Measurements from ENCODE around the gene PNKP. TPM values are rescaled to one million over a fixed set of nuclear protein-coding genes. Genes with fewer than 3 reads are reported as not detected.

PNKP gene
- total RNA-seq, 2 experiments from 2014 or later: 64.4 to 65.9 TPM

DNA sequence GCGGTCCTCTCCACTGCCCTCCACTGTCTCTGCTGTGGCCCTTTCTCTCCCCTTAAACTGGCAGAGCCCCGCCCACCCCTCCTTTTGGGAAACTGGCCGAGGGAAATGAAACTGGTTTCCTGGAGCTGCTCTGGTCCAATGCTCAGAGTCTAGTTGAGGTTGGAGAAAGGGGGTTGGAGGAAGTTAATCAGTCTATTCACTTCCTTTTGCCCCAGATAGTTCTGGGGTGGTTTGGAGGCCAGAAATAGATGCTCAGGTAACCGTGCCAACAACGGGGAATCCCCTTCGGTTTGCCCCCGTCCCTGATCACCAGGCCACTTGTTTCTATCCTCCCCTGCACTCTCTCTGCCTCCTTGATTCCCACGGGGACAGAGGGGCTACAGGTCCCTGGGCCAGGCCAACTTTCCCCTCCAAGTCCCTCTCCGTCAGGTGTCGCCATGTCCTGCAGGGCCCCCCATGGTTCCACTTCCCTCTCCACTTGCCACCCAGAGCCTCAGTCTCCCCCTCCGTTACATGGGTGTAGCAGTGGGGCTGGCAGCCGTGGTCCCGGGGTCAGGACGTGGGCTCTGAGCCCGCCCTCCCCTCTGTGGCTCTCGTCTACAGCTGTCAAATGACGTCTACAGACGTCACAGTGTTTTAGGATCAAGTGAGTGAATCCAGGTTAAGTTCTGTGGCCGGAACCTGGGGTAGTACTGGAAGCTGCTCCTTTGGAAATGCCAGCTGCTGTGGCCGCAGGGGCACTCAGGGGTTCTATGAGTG is 29.7 kb upstream of the PNKP start, which contains the start of gene IL4I1:
IL4I1 (minus strand) TSS at position 25 of the 759 bp plus-strand sequence. CDS start 727 bp downstream, outside the sequence.
- CTCF ChIA-PET: interaction anchor here (1.1 kb wide), 1 partner anchor 33 kb away, joined by 3 read pairs; no protein-coding TSS in a partner anchor
- Mint-ChIP-seq H3K27me3 (ENCODE audit: low read depth) (no peaks in the 10 kb centered on the region), H3K4me3 (peak within 1 kb of the TSS; percentile 67), H3K27ac (peak within 1 kb of the TSS; percentile 97), H3K36me3 (ENCODE audit: low read depth) (no peaks in the 10 kb centered on the region), H3K9me3 (no peaks in the 10 kb centered on the region), H3K4me1 (ENCODE audit: low read depth) (peaks cover 31% of the 10 kb centered on the region)
- peak; percentile 85 for DNase-seq
- intact Hi-C loops (cut with micrococcal nuclease): loop anchor here (1.0 to 2.0 kb wide), 8 partner anchors 14 to 257 kb away; partner anchors contain the start of genes AKT1S1, ATF5, NUP62 and RRAS

DNA sequence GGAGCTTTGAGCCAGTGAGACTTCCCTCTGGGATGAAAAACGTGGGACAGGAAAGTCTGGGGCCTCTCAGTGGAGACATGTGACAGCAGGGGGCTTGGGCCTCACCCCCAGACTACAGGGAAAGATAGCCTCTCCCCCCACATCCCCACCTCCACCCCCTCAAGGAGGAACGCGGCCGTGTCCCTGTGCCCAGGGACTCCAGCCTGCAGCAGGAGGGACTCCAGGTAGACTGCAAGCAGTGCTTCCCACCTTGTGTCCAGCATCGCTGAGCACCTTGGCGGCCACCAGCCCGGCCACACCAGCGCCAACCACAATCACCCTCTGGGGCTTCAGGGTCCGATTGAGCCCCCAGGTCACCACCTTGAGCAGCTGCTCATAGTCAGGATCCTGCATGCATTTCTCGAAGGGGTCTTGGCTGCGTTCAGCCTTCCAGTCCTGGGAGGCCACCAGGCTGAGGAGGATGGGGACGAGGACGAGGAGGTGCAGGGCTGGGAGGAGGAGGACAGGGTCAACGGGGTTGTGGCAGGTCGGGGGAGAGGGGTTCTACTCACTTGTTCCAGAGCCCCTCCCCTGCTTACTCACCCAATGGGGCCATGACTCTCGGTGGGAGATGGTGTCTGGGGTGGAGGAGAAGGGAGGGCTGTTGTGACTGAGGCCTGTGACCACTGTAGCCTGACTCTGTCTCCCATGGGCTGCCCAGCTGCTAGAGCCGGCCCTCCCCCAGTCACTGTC is 28.4 kb upstream of the PNKP start:
- Mint-ChIP-seq H3K36me3 (ENCODE audit: low read depth) (no peaks in the 10 kb centered on the region), H3K9me3 (no peaks in the 10 kb centered on the region), H3K4me1 (ENCODE audit: low read depth) (peaks cover 31% of the 10 kb centered on the region), H3K27ac (peak overlapping the region; percentile 97), H3K27me3 (ENCODE audit: low read depth) (no peaks in the 10 kb centered on the region), H3K4me3 (peak overlapping the region; percentile 67)
- intact Hi-C loops (cut with micrococcal nuclease): loop anchor here (2.0 kb wide), 1 partner anchor 27 kb away; no protein-coding TSS in a partner anchor
- no peak for DNase-seq
- CTCF ChIA-PET: interaction anchor here (0.6 kb wide), 1 partner anchor 10 kb away, joined by 3 read pairs; no protein-coding TSS in a partner anchor

DNA sequence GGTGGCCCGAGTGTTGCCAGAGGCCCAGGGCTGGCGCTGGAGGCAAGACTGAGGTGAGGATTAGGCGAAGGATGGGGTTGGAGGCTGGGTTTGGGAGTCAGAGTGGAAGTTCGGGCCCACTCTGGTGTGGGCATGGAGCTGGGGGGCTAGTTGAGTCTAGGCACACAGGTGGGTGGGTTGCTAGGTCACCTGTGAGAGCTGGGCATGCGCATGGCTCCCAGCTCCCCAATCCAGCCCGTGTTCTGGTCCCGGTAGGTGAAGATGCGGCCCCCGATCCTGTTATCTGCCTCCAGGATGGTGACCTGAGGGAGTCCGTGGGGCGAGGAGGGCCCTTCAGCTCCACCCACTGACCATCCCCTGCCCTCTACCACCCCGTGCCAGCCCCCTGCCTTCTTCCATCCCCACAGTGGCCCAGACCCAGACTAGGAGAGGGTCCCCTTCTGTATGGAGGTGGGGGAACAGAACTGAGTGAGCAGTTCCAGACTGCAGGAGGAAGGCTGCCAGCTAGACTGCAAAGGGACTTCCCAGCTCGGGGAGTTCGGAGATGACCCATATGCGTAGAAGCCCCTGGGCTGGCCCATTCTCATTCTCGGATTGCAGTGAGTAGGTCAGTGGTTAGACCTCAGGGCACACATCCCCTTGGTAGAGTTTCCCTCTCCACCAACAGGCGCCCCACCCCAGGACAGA is 27.6 kb upstream of the PNKP start:
- no peaks in the 10 kb centered on the region for H3K9me3 Mint-ChIP-seq
- no peaks in the 10 kb centered on the region for H3K36me3 Mint-ChIP-seq (ENCODE audit: low read depth)
- H3K4me3 Mint-ChIP-seq: peak overlapping the region; percentile 36
- peak; percentile 43 for DNase-seq
- CTCF ChIA-PET: interaction anchor here (0.6 kb wide), 1 partner anchor 68 kb away, joined by 3 read pairs; no protein-coding TSS in a partner anchor
- H3K4me1 Mint-ChIP-seq (ENCODE audit: low read depth): peaks cover 34% of the 10 kb centered on the region
- peak overlapping the region; percentile 97 for H3K27ac Mint-ChIP-seq
- intact Hi-C loops (cut with micrococcal nuclease): no loop called here
- no peaks in the 10 kb centered on the region for H3K27me3 Mint-ChIP-seq (ENCODE audit: low read depth)

DNA sequence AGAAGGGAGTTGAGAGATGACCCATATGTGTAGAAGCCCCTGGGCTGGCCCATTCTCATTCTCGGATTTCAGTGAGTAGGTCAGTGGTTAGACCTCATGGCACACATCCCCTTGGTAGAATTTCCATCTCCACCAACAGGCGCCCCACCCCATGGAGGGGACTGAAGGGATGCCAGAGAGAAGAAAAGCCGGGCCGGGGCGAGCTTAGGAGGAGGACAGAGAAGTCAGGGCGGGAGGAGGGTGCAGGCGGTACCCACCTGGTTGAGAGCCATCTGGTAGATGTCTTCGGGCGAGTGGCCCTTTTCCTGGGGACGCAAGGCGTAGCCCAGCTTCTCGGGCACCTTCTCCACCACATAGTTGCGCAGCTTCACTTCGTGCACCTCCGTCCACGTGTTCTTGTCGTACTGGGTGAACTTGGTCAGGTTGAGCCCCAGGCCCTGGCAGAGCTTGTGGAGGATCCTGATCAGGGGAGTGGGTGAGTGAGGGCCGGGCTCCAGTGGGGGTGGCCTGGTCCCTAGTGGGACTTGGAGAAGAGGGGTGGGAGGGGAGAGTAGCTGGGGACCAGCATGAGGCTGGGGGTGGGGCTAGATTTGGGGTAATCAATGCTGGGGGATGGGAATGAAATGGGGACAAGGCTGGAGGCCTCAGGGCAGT is 26.8 kb upstream of the PNKP start:
- H3K4me1 Mint-ChIP-seq (ENCODE audit: low read depth): peaks cover 37% of the 10 kb centered on the region
- no peak for DNase-seq
- H3K4me3 Mint-ChIP-seq: no peak overlapping the region
- CTCF ChIA-PET: interaction anchor here (0.6 kb wide), 1 partner anchor 69 kb away, joined by 3 read pairs; no protein-coding TSS in a partner anchor
- H3K36me3 Mint-ChIP-seq (ENCODE audit: low read depth): peaks cover 1% of the 10 kb centered on the region
- peak overlapping the region; percentile 24 for H3K27ac Mint-ChIP-seq
- no peaks in the 10 kb centered on the region for H3K27me3 Mint-ChIP-seq (ENCODE audit: low read depth)
- intact Hi-C loops (cut with micrococcal nuclease): no loop called here
- H3K9me3 Mint-ChIP-seq: no peaks in the 10 kb centered on the region

DNA sequence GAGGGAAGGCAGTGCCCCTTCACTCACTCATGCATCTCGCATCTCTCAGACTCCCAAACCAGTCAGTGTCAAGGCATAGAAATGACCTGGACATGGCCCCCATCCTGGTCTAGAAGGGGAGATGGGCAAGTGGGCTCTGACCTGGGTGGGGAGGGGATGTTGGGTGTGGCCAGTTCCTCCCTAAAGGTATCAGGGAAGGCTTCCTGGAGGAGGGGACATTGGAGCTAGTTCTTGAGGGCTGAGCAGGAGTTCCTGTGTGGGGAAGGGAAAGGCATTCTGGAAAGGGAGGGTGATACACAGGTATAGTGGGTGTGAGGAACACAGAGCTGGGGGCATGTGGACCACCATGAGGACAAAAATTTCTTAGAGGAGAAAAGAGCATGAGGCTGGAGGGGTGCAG is 25.3 kb upstream of the PNKP start:
- intact Hi-C loops (cut with micrococcal nuclease): no loop called here
- no peak for DNase-seq
- Mint-ChIP-seq H3K9me3 (no peaks in the 10 kb centered on the region), H3K4me1 (ENCODE audit: low read depth) (peaks cover 32% of the 10 kb centered on the region), H3K4me3 (no peak overlapping the region), H3K27me3 (ENCODE audit: low read depth) (no peaks in the 10 kb centered on the region), H3K36me3 (ENCODE audit: low read depth) (peaks cover 1% of the 10 kb centered on the region), H3K27ac (peak overlapping the region; percentile 20)
- CTCF ChIA-PET: interaction anchor here (0.6 kb wide), 1 partner anchor 19 kb away, joined by 3 read pairs; no protein-coding TSS in a partner anchor

DNA sequence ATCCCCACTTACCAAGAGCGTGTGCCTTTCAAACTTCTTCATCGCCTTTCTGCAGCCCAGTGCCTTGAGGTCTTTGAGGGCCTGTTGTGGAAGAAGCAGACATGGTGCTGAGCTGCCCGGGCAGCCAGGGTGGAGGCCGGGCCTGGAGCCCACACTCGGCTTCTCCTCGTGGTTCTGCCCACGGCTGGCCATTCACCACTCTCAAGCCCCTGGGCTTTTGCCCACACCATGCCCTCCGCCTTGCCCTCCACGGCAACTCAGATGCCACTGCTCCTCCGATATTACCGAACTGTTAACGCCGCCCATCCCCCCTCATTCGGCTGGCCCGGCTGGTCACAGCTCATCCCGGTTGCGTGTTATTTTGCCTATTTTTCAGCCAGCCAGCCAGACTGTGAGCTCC is 24.0 kb upstream of the PNKP start:
- no peak overlapping the region for H3K4me3 Mint-ChIP-seq
- no peaks in the 10 kb centered on the region for H3K9me3 Mint-ChIP-seq
- no peak overlapping the region for H3K27ac Mint-ChIP-seq
- peaks cover 20% of the 10 kb centered on the region for H3K4me1 Mint-ChIP-seq (ENCODE audit: low read depth)
- CTCF ChIA-PET: interaction anchor here (1.9 kb wide), 1 partner anchor 11 kb away, joined by 7 read pairs; no protein-coding TSS in a partner anchor
- DNase-seq: no peak
- peaks cover 3% of the 10 kb centered on the region for H3K36me3 Mint-ChIP-seq (ENCODE audit: low read depth)
- intact Hi-C loops (cut with micrococcal nuclease): no loop called here
- H3K27me3 Mint-ChIP-seq (ENCODE audit: low read depth): no peaks in the 10 kb centered on the region

DNA sequence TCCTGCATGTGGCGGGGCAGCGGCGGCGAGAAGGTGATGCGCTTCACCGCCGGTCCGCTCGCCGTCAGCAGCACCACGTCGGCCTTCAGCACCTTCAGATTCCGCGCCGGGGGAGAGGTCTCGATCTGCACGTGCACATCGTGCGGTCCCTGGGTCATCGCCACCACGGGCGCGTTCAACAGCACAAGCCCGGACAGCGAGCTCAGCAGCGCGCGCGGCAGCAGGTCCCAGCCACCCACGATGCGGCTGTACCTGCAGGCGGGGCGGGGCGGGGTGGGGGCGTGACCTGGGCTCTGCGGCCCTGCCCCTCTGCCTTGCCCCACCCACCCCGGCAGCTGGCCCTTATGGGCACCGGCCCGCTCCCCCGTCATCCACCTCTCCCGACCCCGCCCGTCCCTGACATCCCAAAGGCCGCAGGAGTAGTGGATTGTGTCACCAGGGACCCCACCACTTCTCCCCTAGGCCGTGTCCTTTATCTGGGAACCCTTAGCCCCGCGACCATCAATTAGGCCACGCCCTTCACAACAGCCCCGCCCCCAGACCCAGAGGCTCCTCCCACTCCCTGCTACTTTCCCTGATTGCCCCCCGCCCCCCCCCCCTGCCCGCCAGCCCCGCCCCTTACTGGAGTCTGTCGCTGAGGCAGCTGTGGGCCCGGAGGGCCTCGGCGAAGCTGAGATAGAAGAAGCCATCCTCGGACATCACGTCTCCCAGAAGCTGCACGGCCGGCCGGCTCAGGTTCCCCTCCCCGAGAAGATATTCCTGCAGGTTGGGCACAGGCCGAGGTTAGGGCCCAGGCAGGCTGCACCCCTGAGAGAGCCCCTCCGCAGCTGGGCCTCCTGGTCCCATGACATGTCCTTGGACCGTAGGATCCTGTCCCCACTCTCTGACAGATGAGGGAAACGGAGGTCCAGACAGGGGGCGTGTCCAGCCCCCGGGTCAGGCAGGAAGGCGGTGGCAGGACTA is 23.3 kb upstream of the PNKP start:
- CTCF ChIA-PET: interaction anchor here (0.7 to 1.9 kb wide), 7 partner anchors 9 to 31 kb away, joined by 3 to 7 read pairs (median 4); no protein-coding TSS in a partner anchor
- H3K9me3 Mint-ChIP-seq: no peaks in the 10 kb centered on the region
- H3K27ac Mint-ChIP-seq: no peak overlapping the region
- H3K4me3 Mint-ChIP-seq: peak overlapping the region; percentile 63
- DNase-seq: peak; percentile 60
- H3K27me3 Mint-ChIP-seq (ENCODE audit: low read depth): no peaks in the 10 kb centered on the region
- intact Hi-C loops (cut with micrococcal nuclease): no loop called here
- peaks cover 4% of the 10 kb centered on the region for H3K36me3 Mint-ChIP-seq (ENCODE audit: low read depth)
- peaks cover 13% of the 10 kb centered on the region for H3K4me1 Mint-ChIP-seq (ENCODE audit: low read depth)

DNA sequence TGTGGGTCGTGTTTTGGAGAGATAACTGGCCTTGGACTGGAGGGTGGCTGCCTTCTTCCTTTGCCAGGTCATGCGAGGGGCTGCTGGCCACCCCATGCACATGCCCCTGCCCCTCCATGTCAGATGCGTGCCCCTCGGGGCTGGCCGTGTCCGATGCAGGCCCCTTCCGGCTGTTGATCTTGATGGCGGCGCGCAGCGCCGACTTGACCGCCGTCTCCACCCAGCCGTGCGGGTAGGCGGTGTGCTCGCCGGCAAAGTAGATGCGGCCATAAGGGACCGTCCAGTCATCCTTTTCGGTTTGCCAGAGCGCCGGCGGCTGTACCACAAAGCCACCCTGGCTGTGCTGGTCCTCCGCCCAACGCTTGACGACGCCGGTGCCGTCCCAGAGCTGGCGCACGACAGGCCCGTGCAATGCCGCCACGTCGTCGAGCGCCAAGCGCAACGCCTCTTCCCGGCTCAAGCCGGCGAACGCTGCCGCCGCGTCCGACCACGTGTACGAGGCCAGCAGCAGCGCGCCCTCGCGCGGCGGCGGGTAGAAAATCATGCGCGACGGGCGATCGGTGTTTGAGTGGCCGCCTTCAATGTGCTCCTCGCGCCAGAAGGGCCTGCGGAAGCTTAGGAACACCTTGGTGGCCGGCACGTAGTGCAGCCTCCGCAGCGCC is 22.4 kb upstream of the PNKP start:
- intact Hi-C loops (cut with micrococcal nuclease): no loop called here
- no peaks in the 10 kb centered on the region for H3K27me3 Mint-ChIP-seq (ENCODE audit: low read depth)
- CTCF ChIA-PET: interaction anchor here (0.5 to 1.9 kb wide), 8 partner anchors 8 to 234 kb away, joined by 3 to 7 read pairs (median 3); no protein-coding TSS in a partner anchor
- H3K4me1 Mint-ChIP-seq (ENCODE audit: low read depth): peaks cover 8% of the 10 kb centered on the region
- no peaks in the 10 kb centered on the region for H3K9me3 Mint-ChIP-seq
- peak overlapping the region; percentile 63 for H3K4me3 Mint-ChIP-seq
- H3K27ac Mint-ChIP-seq: no peak overlapping the region
- peak; percentile 82 for DNase-seq
- peaks cover 7% of the 10 kb centered on the region for H3K36me3 Mint-ChIP-seq (ENCODE audit: low read depth)

DNA sequence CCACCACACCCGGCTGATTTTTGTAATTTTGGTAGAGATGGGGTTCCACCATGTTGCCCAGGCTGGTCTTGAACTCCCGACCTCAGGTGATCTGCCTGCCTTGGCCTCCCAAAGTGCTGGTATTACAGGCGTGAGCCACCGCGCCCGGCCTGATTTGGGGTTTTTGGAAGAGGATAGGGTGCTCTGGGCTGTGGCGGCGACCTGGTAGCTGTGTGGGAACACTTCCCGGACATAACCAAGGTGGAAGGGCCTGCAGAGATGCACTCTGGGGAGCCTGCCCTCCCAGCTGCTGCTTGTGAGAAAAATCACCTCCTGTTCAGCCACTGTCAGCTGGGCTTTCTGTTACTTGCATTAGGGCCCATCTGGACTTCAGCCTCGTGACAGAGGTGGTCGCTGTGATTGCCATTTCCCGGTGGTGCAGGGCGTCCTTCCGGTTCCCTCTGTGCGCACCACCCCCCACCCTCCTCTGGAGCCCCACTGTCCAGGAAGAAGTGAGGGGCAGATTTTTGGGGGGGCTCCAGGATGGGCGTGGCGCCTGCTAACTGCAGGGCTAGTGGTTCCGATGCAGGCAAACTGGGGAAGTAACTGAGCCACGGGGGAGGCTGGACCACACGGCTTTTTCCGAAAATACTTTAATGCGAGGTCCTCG is 21.8 kb upstream of the PNKP start:
- Mint-ChIP-seq H3K27me3 (ENCODE audit: low read depth) (no peaks in the 10 kb centered on the region), H3K36me3 (ENCODE audit: low read depth) (peaks cover 13% of the 10 kb centered on the region), H3K4me3 (no peak overlapping the region), H3K4me1 (ENCODE audit: low read depth) (peaks cover 8% of the 10 kb centered on the region), H3K9me3 (no peaks in the 10 kb centered on the region), H3K27ac (no peak overlapping the region)
- CTCF ChIA-PET: interaction anchor here (0.6 to 1.6 kb wide), 2 partner anchors 23 to 235 kb away, joined by 3 to 6 read pairs; no protein-coding TSS in a partner anchor
- no peak for DNase-seq
- intact Hi-C loops (cut with micrococcal nuclease): no loop called here

DNA sequence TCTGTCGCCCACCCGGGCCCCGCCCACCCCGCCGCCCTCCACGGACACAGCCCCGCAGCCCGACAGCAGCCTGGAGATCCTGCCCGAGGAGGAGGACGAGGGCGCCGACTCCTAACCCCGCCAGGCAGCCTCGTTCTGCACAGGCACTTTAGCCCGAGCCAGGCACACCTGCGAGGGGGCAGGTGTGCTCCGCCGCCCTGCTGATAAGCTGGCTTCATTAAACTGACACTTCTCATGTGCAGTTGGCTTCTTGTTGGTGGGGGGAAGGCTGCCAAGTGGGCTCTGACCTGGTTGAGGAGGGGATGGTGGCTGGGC is 21.1 kb upstream of the PNKP start:
- no peak overlapping the region for H3K27ac Mint-ChIP-seq
- intact Hi-C loops (cut with micrococcal nuclease): no loop called here
- H3K4me3 Mint-ChIP-seq: no peak overlapping the region
- H3K36me3 Mint-ChIP-seq (ENCODE audit: low read depth): peaks cover 15% of the 10 kb centered on the region
- H3K27me3 Mint-ChIP-seq (ENCODE audit: low read depth): no peaks in the 10 kb centered on the region
- CTCF ChIA-PET: no interaction called here
- peaks cover 8% of the 10 kb centered on the region for H3K4me1 Mint-ChIP-seq (ENCODE audit: low read depth)
- H3K9me3 Mint-ChIP-seq: no peaks in the 10 kb centered on the region
- no peak for DNase-seq

All from activated naive CD4-positive, alpha-beta T cell treated with anti-CD3 and anti-CD28 coated beads for 36 hours (primary cell).